ENCODE results near the gene ADCY5.

ADCY5 gene

GRCh38 chr3:123286308-123287023 lies 162.4 kb downstream of the ADCY5 start:
- DNase-seq (ENCODE audit: low read depth in 2 of 2), result peak in 1 of 2 donors; percentile 22

- DNase-seq (ENCODE audit: low read depth in 2 of 2), result no peak
These were observed 163.0 kb downstream of the ADCY5 start for GRCh38 chr3:123285931-123286307.

- DNase-seq (ENCODE audit: low read depth in 2 of 2), result no peak
These were observed 163.4 kb downstream of the ADCY5 start for GRCh38 chr3:123285479-123285878.

- DNase-seq (ENCODE audit: low read depth in 2 of 2), result no peak
These were observed 163.8 kb downstream of the ADCY5 start for GRCh38 chr3:123285066-123285465.

- DNase-seq (ENCODE audit: low read depth in 2 of 2), result no peak
These were observed 164.4 kb downstream of the ADCY5 start for GRCh38 chr3:123284399-123285010.

- no peak for DNase-seq (ENCODE audit: low read depth in 2 of 2)
These were observed 165.1 kb downstream of the ADCY5 start for GRCh38 chr3:123283657-123284398.

- no peak for DNase-seq (ENCODE audit: low read depth in 2 of 2)
These were observed 165.8 kb downstream of the ADCY5 start for GRCh38 chr3:123283074-123283473.

GRCh38 chr3:123282461-123282860 lies 166.4 kb downstream of the ADCY5 start:
- no peak for DNase-seq (ENCODE audit: low read depth in 2 of 2)

- no peak for DNase-seq (ENCODE audit: low read depth in 2 of 2)
These were observed 167.0 kb downstream of the ADCY5 start for GRCh38 chr3:123281929-123282328.

- no peak for DNase-seq (ENCODE audit: low read depth in 2 of 2)
These were observed 167.5 kb downstream of the ADCY5 start for GRCh38 chr3:123281406-123281805.

GRCh38 chr3:123279121-123279520 lies 169.8 kb downstream of the ADCY5 start:
- no peak for DNase-seq (ENCODE audit: low read depth in 2 of 2)

GRCh38 chr3:123278446-123278845 lies 170.4 kb downstream of the ADCY5 start:
- no peak for DNase-seq (ENCODE audit: low read depth in 2 of 2)

- DNase-seq (ENCODE audit: low read depth in 2 of 2), result no peak
These were observed 171.8 kb downstream of the ADCY5 start for GRCh38 chr3:123277106-123277505.

GRCh38 chr3:123276346-123277006 lies 172.4 kb downstream of the ADCY5 start:
- DNase-seq (ENCODE audit: low read depth in 2 of 2), result no peak

GRCh38 chr3:123275691-123276090 lies 173.2 kb downstream of the ADCY5 start:
- no peak for DNase-seq (ENCODE audit: low read depth in 2 of 2)

- no peak for DNase-seq (ENCODE audit: low read depth in 2 of 2)
These were observed 176.3 kb downstream of the ADCY5 start for GRCh38 chr3:123272547-123272946.

- no peak for DNase-seq (ENCODE audit: low read depth in 2 of 2)
These were observed 177.3 kb downstream of the ADCY5 start for GRCh38 chr3:123271466-123272159.

GRCh38 chr3:123270818-123271217 lies 178.1 kb downstream of the ADCY5 start:
- no peak for DNase-seq (ENCODE audit: low read depth in 2 of 2)

GRCh38 chr3:123267821-123268220 lies 181.1 kb downstream of the ADCY5 start:
- DNase-seq (ENCODE audit: low read depth in 2 of 2), result no peak

- no peak for DNase-seq (ENCODE audit: low read depth in 2 of 2)
These were observed 184.9 kb downstream of the ADCY5 start for GRCh38 chr3:123263941-123264340.

GRCh38 chr3:123262868-123263267 lies 186.0 kb downstream of the ADCY5 start:
- DNase-seq (ENCODE audit: low read depth in 2 of 2), result no peak

- no peak for DNase-seq (ENCODE audit: low read depth in 2 of 2)
These were observed 186.7 kb downstream of the ADCY5 start for GRCh38 chr3:123262226-123262625.

Measured in activated CD4-positive, alpha-beta T cell treated with anti-CD3 and anti-CD28 coated beads for 24 hours (primary cell).